ENCODE measurements around the gene MACROD2.

MACROD2 gene

GRCh38 chr20:15618912-15619311, 1623.6 kb downstream of the MACROD2 start:
- FAIRE-seq (no peak), DNase-seq (ENCODE audit: insufficient read length, low spot score) (no peak)
- TF ChIP-seq POLR2A (IDR thresholded peaks at IDR 0.05; ENCODE audit: low read depth, low read length) (no peak), POU2F2 (IDR thresholded peaks at IDR 0.05; ENCODE audit: low read depth, low read length) (no peak)

GRCh38 chr20:15619341-15619740, 1624.0 kb downstream of the MACROD2 start:
- DNase-seq (ENCODE audit: insufficient read length, low spot score), result no peak
- FAIRE-seq, result no peak
- no peak for TF ChIP-seq TAF1 (IDR thresholded peaks at IDR 0.05; ENCODE audit: low read depth, low read length)
- no peak for TF ChIP-seq SPI1 (IDR thresholded peaks at IDR 0.05; ENCODE audit: low read depth, low read length)
- no peak for TF ChIP-seq POU2F2 (IDR thresholded peaks at IDR 0.05; ENCODE audit: low read depth, low read length)
- TF ChIP-seq POLR2A (IDR thresholded peaks at IDR 0.05; ENCODE audit: low read depth, low read length), result no peak
- no peak for TF ChIP-seq POLR2AphosphoS5 (IDR thresholded peaks at IDR 0.05; ENCODE audit: low read depth, low read length)
- no peak for TF ChIP-seq PAX5 (IDR thresholded peaks at IDR 0.05; ENCODE audit: insufficient read depth, low read length, severe bottlenecking)

GRCh38 chr20:15619816-15620215, 1624.5 kb downstream of the MACROD2 start:
- DNase-seq (ENCODE audit: insufficient read length, low spot score) (no peak), FAIRE-seq (no peak)
- TF ChIP-seq POLR2A (IDR thresholded peaks at IDR 0.05; ENCODE audit: low read depth, low read length), result no peak
- no peak for TF ChIP-seq PAX5 (IDR thresholded peaks at IDR 0.05; ENCODE audit: insufficient read depth, low read length, severe bottlenecking)
- TF ChIP-seq POU2F2 (IDR thresholded peaks at IDR 0.05; ENCODE audit: low read depth, low read length), result no peak
- TF ChIP-seq TAF1 (IDR thresholded peaks at IDR 0.05; ENCODE audit: low read depth, low read length), result no peak
- no peak for TF ChIP-seq SPI1 (IDR thresholded peaks at IDR 0.05; ENCODE audit: low read depth, low read length)
- no peak for TF ChIP-seq POLR2AphosphoS5 (IDR thresholded peaks at IDR 0.05; ENCODE audit: low read depth, low read length)

GRCh38 chr20:15622368-15622767, 1627.1 kb downstream of the MACROD2 start:
- no peak for TF ChIP-seq SPI1 (IDR thresholded peaks at IDR 0.05; ENCODE audit: low read depth, low read length)
- no peak for TF ChIP-seq PAX5 (IDR thresholded peaks at IDR 0.05; ENCODE audit: insufficient read depth, low read length, severe bottlenecking)
- TF ChIP-seq POU2F2 (IDR thresholded peaks at IDR 0.05; ENCODE audit: low read depth, low read length), result no peak
- no peak for TF ChIP-seq POLR2AphosphoS5 (IDR thresholded peaks at IDR 0.05; ENCODE audit: low read depth, low read length)
- TF ChIP-seq TAF1 (IDR thresholded peaks at IDR 0.05; ENCODE audit: low read depth, low read length), result no peak
- no peak for DNase-seq (ENCODE audit: insufficient read length, low spot score)
- FAIRE-seq, result no peak

- TF ChIP-seq PAX5 (IDR thresholded peaks at IDR 0.05; ENCODE audit: insufficient read depth, low read length, severe bottlenecking), result no peak
- TF ChIP-seq POU2F2 (IDR thresholded peaks at IDR 0.05; ENCODE audit: low read depth, low read length), result no peak
- no peak for TF ChIP-seq SPI1 (IDR thresholded peaks at IDR 0.05; ENCODE audit: low read depth, low read length)
- TF ChIP-seq POLR2A (IDR thresholded peaks at IDR 0.05; ENCODE audit: low read depth, low read length), result no peak
- TF ChIP-seq POLR2AphosphoS5 (IDR thresholded peaks at IDR 0.05; ENCODE audit: low read depth, low read length), result no peak
- no peak for TF ChIP-seq TAF1 (IDR thresholded peaks at IDR 0.05; ENCODE audit: low read depth, low read length)
- no peak for FAIRE-seq
- DNase-seq (ENCODE audit: insufficient read length, low spot score), result no peak
Measured at GRCh38 chr20:15623215-15623614, 1627.9 kb downstream of the MACROD2 start.

- no peak for FAIRE-seq
- TF ChIP-seq SPI1 (IDR thresholded peaks at IDR 0.05; ENCODE audit: low read depth, low read length), result no peak
- TF ChIP-seq POLR2A (IDR thresholded peaks at IDR 0.05; ENCODE audit: low read depth, low read length), result no peak
- TF ChIP-seq POLR2AphosphoS5 (IDR thresholded peaks at IDR 0.05; ENCODE audit: low read depth, low read length), result no peak
- TF ChIP-seq PAX5 (IDR thresholded peaks at IDR 0.05; ENCODE audit: insufficient read depth, low read length, severe bottlenecking), result no peak
- no peak for TF ChIP-seq TAF1 (IDR thresholded peaks at IDR 0.05; ENCODE audit: low read depth, low read length)
- TF ChIP-seq POU2F2 (IDR thresholded peaks at IDR 0.05; ENCODE audit: low read depth, low read length), result no peak
- no peak for DNase-seq (ENCODE audit: insufficient read length, low spot score)
Measured at GRCh38 chr20:15625981-15626380, 1630.7 kb downstream of the MACROD2 start.

GRCh38 chr20:15627089-15627488, 1631.8 kb downstream of the MACROD2 start:
- no peak for TF ChIP-seq SPI1 (IDR thresholded peaks at IDR 0.05; ENCODE audit: low read depth, low read length)
- TF ChIP-seq POU2F2 (IDR thresholded peaks at IDR 0.05; ENCODE audit: low read depth, low read length), result no peak
- TF ChIP-seq TAF1 (IDR thresholded peaks at IDR 0.05; ENCODE audit: low read depth, low read length), result no peak
- no peak for TF ChIP-seq POLR2A (IDR thresholded peaks at IDR 0.05; ENCODE audit: low read depth, low read length)
- no peak for TF ChIP-seq POLR2AphosphoS5 (IDR thresholded peaks at IDR 0.05; ENCODE audit: low read depth, low read length)
- no peak for TF ChIP-seq PAX5 (IDR thresholded peaks at IDR 0.05; ENCODE audit: insufficient read depth, low read length, severe bottlenecking)
- DNase-seq (ENCODE audit: insufficient read length, low spot score), result no peak
- no peak for FAIRE-seq

GRCh38 chr20:15627501-15627903, 1632.2 kb downstream of the MACROD2 start:
- FAIRE-seq (no peak), DNase-seq (ENCODE audit: insufficient read length, low spot score) (no peak)
- TF ChIP-seq SPI1 (IDR thresholded peaks at IDR 0.05; ENCODE audit: low read depth, low read length), result no peak
- TF ChIP-seq POLR2AphosphoS5 (IDR thresholded peaks at IDR 0.05; ENCODE audit: low read depth, low read length), result no peak
- TF ChIP-seq PAX5 (IDR thresholded peaks at IDR 0.05; ENCODE audit: insufficient read depth, low read length, severe bottlenecking), result no peak
- no peak for TF ChIP-seq POU2F2 (IDR thresholded peaks at IDR 0.05; ENCODE audit: low read depth, low read length)
- no peak for TF ChIP-seq POLR2A (IDR thresholded peaks at IDR 0.05; ENCODE audit: low read depth, low read length)
- no peak for TF ChIP-seq TAF1 (IDR thresholded peaks at IDR 0.05; ENCODE audit: low read depth, low read length)

- FAIRE-seq, result no peak
- TF ChIP-seq TAF1 (IDR thresholded peaks at IDR 0.05; ENCODE audit: low read depth, low read length) (no peak), POLR2AphosphoS5 (IDR thresholded peaks at IDR 0.05; ENCODE audit: low read depth, low read length) (no peak)
Measured at GRCh38 chr20:15628851-15629353, 1633.6 kb downstream of the MACROD2 start.

GRCh38 chr20:15630360-15630759, 1635.0 kb downstream of the MACROD2 start:
- TF ChIP-seq TAF1 (IDR thresholded peaks at IDR 0.05; ENCODE audit: low read depth, low read length) (no peak), SPI1 (IDR thresholded peaks at IDR 0.05; ENCODE audit: low read depth, low read length) (no peak), POLR2AphosphoS5 (IDR thresholded peaks at IDR 0.05; ENCODE audit: low read depth, low read length) (no peak), POU2F2 (IDR thresholded peaks at IDR 0.05; ENCODE audit: low read depth, low read length) (no peak), PAX5 (IDR thresholded peaks at IDR 0.05; ENCODE audit: insufficient read depth, low read length, severe bottlenecking) (no peak), POLR2A (IDR thresholded peaks at IDR 0.05; ENCODE audit: low read depth, low read length) (no peak)
- DNase-seq (ENCODE audit: insufficient read length, low spot score), result no peak
- FAIRE-seq, result no peak

More at GRCh38 chr20:15628851-15629353, 1633.6 kb downstream of the MACROD2 start:
- no peak for DNase-seq (ENCODE audit: insufficient read length, low spot score)
